Skin epidermis (tissue), 12 donors: ENCODE results near the gene SCFD2.
"Not testable (repeated sequence)": the region's sequence is repeated elsewhere in the genome, so short reads cannot be mapped to it uniquely, and the experiment has no call there.

Experiments
- H3K27ac ChIP-seq, 21 experiments: fragments of 200-600 bp; sonication (generic) in 11 of 21; one replicate each; pipeline ENCODE4 v1.5.0; 2020; ENCODE audit warnings: mild to moderate bottlenecking in 3 of 21, inconsistent platforms in 2 of 21, moderate library complexity in 2 of 21
- H3K4me3 ChIP-seq, 7 experiments: fragments of 200-600 bp; sonication (generic) in 2 of 7; one replicate each; pipeline ENCODE4 v1.5.0; 2020; ENCODE audit warnings: inconsistent platforms in 2 of 7, mild to moderate bottlenecking in 2 of 7, moderate library complexity in 1 of 7

SCFD2 gene

DNA sequence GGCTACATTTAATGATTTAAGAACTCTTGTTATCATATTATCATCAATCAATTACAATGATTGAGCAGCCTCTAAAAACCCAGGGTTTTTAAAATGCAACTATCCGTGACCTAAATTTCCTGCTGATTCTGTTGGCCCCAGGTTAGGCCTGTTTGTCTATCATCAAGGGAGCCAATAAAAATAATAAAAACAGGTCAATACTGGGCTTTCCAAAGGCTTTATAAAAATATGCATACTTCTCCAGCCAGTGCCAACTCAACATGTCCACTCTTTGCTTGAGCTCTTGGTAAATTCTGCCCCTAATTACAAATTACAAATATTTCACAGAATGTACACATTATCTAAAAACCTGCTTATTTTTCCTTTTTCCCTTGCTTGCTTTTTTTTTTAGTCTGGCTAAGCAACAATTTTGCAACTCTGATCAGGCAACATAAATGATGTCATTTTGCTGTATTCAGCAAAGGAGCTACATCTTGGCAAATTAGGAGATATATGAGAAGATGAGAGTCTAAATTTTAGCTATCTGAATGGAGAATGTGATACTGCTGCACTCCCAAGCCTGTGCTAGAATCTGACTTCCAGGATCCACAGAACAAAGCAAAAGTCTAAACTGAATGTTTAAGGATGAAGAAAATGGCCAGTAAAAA lies 204.0 kb downstream of the SCFD2 start:
- H3K4me3 ChIP-seq, result no peak overlapping the region

GRCh38 chr4:53161051-53161786 lies 204.6 kb downstream of the SCFD2 start:
- Histone ChIP-seq H3K27ac (no peak overlapping the region), H3K4me3 (no peak overlapping the region)

More for the DNA sequence above, 204.0 kb downstream of the SCFD2 start:
- H3K27ac ChIP-seq, result no peak overlapping the region

DNA sequence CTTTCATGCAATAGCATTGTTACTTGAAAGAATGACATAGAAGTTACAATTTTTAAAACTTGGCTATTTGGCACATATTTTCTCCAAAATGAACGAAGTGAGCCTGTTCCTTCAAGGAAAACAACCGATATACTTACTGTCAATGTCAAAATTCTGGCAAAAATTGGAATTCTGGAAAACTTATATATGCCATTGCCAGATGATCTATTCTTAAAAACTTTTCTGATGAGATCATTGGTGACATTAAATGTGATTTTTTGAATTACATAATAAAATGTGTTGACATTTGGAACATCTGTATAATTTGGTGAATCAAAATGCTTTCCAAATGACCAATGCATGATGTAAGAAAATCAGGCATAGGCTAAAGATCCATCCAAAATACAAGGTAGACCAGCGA lies 209.0 kb downstream of the SCFD2 start:
- no peak overlapping the region for H3K4me3 ChIP-seq
- no peak overlapping the region for H3K27ac ChIP-seq

GRCh38 chr4:53152467-53152866 lies 213.4 kb downstream of the SCFD2 start:
- Histone ChIP-seq H3K27ac (no peak overlapping the region), H3K4me3 (no peak overlapping the region)

DNA sequence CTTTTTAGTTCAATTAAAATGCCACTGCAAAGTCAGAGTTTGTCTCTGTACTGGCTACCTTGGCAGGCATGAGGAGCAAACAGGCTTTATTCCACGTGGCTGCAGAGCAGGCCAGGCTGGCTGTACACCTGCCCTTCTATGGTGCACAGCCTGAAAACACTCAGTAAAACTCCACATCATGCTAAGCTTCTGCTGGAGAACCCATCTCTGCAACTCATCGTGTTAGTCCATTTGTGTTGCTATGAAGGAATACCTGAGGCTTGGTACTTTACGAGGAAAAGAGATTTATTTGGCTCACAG lies 214.4 kb downstream of the SCFD2 start:
- no peak overlapping the region for H3K27ac ChIP-seq
- H3K4me3 ChIP-seq, result no peak overlapping the region

GRCh38 chr4:53150631-53151488 lies 215.0 kb downstream of the SCFD2 start:
- Histone ChIP-seq H3K27ac (no peak overlapping the region), H3K4me3 (no peak overlapping the region)

- H3K27ac ChIP-seq, result no peak overlapping the region
- H3K4me3 ChIP-seq, result no peak overlapping the region
These were observed 218.2 kb downstream of the SCFD2 start for GRCh38 chr4:53147711-53148110.

DNA sequence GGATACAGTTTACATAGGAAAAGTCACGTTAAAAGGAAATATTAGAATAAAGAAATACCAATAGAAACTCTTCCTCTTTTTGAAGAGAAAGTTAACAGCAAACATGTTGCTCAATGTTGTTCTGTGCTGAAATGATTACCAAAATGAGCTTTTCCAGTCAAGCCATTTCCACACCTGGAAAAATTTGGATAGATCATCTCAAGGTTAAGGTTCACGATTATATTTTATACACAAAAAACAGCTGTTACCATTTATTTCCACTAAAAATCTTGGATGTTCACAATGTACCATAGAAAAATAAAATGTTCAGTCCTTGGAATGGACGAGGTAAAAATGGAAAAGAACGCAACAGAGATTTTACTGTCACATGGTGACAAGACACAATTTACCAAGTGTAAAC lies 218.7 kb downstream of the SCFD2 start:
- H3K4me3 ChIP-seq, result no peak overlapping the region
- H3K27ac ChIP-seq, result no peak overlapping the region

DNA sequence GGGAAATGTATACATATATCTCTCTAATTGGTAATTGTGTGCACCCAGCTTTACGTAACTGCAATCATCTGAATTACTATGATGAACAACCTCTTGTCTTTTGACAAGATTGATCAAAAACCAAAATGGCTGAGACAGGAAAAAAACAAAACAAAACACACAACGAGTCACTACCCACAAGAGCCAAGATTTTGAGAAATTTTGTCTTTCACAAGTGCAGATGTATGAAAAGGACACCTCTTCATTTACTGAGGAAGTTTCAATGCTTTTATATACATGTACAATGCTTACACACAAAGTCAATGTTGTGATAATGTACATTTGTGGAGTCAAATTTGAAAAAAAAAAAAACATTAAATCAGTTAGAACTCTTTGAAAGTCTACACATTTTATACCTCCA lies 224.6 kb downstream of the SCFD2 start:
- H3K27ac ChIP-seq, result no peak overlapping the region
- H3K4me3 ChIP-seq, result no peak overlapping the region

GRCh38 chr4:53139256-53139655 lies 226.6 kb downstream of the SCFD2 start:
- H3K4me3 ChIP-seq, H3K27ac ChIP-seq: not testable (repeated sequence)

GRCh38 chr4:53137468-53137867 lies 228.4 kb downstream of the SCFD2 start:
- no peak overlapping the region for H3K4me3 ChIP-seq
- H3K27ac ChIP-seq, result no peak overlapping the region

DNA sequence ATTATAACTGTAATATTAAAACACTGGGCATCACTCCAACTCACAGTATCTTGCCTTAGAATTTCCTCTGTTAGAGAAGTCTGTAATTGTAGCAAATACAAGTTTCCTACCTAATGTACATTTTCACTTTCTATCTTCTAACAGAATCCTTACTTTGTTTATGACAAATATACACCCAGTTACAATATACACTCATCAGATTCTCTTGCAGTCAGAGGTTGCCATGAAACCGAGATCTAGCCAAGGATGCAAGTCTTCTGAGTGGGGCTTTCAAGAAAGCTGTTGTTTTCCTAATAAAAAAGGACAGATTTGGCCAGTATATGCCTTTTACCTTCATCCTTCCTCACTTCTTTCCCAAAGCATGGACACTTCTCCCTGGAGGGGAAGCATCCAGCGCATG lies 228.9 kb downstream of the SCFD2 start:
- H3K4me3 ChIP-seq, result no peak overlapping the region
- no peak overlapping the region for H3K27ac ChIP-seq

DNA sequence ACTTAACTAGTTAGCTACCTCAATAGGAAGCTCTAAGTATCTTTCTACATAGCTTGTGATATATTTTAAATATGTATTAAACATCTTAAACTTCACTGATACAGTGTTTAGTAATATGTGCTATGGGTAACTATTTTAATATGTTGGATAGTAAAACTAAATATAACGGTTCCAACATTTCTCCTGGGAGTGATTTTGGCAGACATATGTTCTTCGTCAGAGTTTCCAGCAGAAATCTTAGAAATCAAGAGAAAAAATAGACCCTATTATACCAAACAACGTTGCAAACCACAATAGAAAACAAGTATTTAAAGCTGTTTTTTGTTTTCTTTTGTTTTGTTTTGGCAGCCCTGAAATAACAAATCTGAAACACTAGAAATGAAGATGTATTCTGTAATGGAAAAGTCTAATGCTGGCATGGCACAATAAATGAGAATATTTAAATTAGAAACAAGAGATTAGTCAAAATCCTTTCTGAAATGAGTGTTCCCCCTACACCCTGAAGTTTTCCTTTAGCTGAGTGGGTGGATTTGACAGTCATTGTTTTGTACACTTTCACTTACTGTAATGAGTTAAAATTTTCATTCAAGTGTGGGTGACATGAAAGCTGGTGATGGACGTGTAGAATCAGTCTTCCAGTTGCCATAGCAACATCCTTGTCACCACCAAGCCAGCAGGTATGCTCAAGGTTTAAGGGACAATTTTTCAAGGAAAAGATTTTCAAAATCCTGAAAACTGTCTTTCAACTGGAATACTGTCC lies 233.5 kb downstream of the SCFD2 start:
- peak overlapping the region in 2 of 21 experiments; percentile 3 to 34 for H3K27ac ChIP-seq
- no peak overlapping the region for H3K4me3 ChIP-seq

DNA sequence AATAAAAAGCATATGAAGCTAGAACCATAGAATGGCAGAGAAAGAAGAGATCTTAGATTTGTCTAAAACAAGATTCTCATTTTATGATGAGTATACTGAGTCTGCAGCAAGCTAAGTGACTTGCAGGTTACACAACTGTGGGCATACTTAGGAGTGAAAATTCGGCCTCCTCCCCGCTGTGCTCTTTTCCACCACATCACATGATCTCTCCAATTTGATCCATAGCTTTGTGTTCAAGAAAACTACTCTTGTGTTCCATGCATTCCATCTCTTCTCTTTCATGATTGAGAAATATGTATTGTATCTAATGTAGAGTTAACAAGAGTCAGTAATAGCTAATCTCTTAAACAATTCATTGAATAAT lies 234.3 kb downstream of the SCFD2 start:
- Histone ChIP-seq H3K4me3 (no peak overlapping the region), H3K27ac (no peak overlapping the region)

DNA sequence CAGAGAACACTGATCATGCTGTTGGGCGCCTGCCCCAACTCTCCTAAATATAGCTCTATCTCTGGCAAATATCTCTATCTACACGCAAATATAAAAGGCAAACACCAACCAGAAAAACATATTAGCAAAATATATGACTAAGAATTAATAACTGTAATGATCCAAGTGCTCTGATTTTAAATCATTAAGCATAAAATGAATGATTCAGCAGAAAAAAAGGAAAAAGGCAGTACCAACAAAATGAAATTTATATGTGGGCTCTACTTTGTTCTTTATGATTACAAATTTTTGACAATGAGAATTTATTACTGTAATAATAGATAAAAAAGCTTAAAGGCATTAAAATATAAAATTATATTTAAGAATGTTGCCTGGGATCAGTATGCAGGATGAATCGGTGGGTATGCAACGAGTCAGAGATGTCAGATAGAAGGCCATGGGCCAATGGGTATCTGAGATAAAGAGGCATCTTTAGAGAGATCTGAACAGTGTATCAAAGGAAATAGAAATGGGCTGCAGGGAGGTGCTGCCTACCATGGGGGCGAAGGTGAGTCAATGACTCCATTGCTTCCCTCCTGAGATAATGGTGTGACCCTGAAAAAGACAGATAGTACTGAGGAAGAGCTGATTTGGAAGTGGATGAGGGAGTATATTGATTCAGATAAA lies 234.8 kb downstream of the SCFD2 start:
- H3K27ac ChIP-seq, result no peak overlapping the region

DNA sequence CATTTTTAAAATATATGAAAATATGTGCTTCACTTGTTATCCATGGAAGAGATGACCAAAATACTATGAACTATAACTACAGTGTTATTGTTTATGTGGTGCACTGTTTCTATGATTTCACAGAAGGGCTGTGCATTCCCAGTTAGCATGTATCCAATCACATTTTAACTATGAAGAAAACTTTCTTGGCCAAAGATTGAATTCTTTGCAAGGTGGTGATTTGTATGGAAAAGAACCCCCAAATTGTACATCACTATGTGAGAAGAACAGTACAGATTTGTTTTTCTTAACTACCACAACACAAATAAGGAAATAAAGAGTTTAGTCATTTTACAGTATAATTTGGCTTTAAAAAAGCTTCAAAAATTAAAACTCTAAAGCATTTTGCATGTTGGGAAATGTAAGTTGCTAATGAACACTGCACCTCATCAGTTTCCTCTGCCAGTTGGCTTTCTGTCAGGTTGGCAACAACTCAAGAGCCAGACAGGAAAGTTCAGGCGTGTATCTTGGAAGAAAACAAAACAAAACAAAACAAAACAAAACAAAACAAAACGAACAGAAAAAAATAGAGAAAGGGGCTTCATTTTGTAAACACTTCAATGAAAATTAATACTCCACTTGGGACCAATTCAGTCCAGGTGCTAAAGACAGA lies 237.0 kb downstream of the SCFD2 start:
- Histone ChIP-seq H3K4me3 (no peak overlapping the region), H3K27ac (peak overlapping the region in 2 of 21 experiments; percentile 1 to 44)

More for the DNA sequence above, 234.8 kb downstream of the SCFD2 start:
- no peak overlapping the region for H3K4me3 ChIP-seq

GRCh38 chr4:53128231-53128630 lies 237.6 kb downstream of the SCFD2 start:
- peak overlapping the region in 1 of 21 experiments; percentile 1 for H3K27ac ChIP-seq
- H3K4me3 ChIP-seq, result no peak overlapping the region

GRCh38 chr4:53127365-53127764 lies 238.5 kb downstream of the SCFD2 start:
- Histone ChIP-seq H3K4me3 (no peak overlapping the region), H3K27ac (no peak overlapping the region)

DNA sequence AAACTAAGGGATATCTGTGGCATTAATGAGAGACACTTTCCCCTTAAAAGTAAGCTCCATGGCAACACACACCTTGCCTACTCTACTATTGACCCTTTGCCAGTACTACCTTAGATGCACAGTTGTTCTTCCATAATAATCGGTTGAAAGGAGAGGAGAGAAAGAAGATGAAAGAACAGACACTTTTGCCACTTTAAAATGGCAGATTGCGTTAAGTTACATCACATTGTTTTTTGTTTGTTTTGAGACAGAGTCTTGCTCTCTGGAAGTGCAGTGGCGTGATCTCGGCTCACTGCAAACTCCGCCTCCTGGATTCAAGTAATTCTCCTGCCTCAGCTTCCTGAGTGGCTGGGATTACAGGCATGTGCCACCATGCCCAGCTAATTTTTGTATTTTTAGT lies 239.8 kb downstream of the SCFD2 start:
- Histone ChIP-seq H3K27ac (no peak overlapping the region), H3K4me3 (no peak overlapping the region)
